Panc1 (cell line): Measurements from ENCODE around the gene APOC3.

Source experiments
- CTCF ChIP-seq: fragments of 450-650 bp; IDR thresholded peaks from 2 replicates; pipeline ENCODE4 v1.5.1; 2017; ENCODE audit warnings: mild to moderate bottlenecking
- POLR2AphosphoS5 ChIP-seq: IDR thresholded peaks from 2 replicates; pipeline ENCODE4 v1.6.1; 2012; ENCODE audit warnings: mild to moderate bottlenecking, low read depth, low read length, moderate library complexity
- REST ChIP-seq, 2 experiments: IDR thresholded peaks; 2 replicates each; pipeline ENCODE4 v1.6.1; 2011 to 2012; ENCODE audit warnings: low read depth in 2 of 2, control low read depth in 1 of 2, low read length in 1 of 2, mild to moderate bottlenecking in 1 of 2, moderate library complexity in 1 of 2; ENCODE audit not compliant: insufficient read depth in 1 of 2
- SIN3A ChIP-seq: IDR thresholded peaks from 2 replicates; pipeline ENCODE4 v1.6.1; 2012; ENCODE audit warnings: low read depth, mild to moderate bottlenecking, low read length, moderate library complexity, borderline replicate concordance; ENCODE audit not compliant: insufficient read depth
- TCF7L2 ChIP-seq: IDR thresholded peaks from 2 replicates; pipeline ENCODE4 v1.6.1; 2011; ENCODE audit warnings: mild to moderate bottlenecking, low read depth, low read length, inconsistent platforms

- TF ChIP-seq POLR2AphosphoS5: no peak
- TF ChIP-seq CTCF: no peak
- TF ChIP-seq TCF7L2: no peak
- TF ChIP-seq SIN3A: no peak
- TF ChIP-seq REST (IDR thresholded peaks at IDR 0.05; ENCODE audit: insufficient read depth in 1 of 2, low read depth in 2 of 2, low read length in 1 of 2): no peak
These were observed 51.4 kb downstream of the APOC3 start for GRCh38 chr11:116881143-116881542.
